DMS53 treated with DMSO at 0.1 percent for 48 hours (cell line): Measurements from ENCODE around the gene CDK16.

Experiments
- DNase-seq: peaks from one replicate; lab custom pipeline; 2025; ENCODE audit not compliant: unreplicated experiment; lab: John Stamatoyannopoulos, UW

CDK16 gene

DNA sequence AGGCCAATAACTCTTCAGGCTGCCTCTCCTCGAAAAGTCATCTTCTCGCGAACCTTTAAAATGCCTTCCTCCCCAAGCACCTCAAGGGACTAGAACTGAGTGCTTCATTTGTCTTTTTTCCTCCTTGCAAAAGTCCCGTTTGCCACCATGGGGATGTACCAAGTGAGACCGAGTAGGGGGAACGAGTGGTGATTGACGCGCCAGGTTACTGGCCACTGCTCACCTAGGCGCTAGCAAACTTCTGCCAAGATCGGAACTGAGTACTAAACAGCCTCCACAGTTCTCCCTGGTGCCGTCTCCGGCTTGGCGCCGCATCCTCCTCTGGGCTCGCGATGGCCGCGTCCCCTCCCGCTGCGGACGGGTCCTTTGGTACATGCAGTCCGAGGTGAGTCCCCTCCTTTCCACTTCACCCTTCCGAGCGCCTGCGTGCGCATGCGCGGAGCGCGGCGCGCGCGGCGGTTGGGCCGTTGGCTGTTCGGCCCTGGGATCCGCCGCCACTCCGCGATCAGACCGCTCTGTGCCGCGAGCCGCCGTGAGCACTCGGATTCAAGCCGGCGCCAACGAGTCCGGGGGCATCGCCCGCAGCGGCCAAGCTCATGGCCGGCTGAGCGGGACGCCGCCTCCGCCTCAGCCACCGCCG is at the start of gene CDK16:
Gene CDK16 (plus strand): TSS at position 402 of the 640 bp plus-strand sequence. CDS start 4,877 bp downstream, outside the sequence.
- peak; percentile 49 for DNase-seq

DNA sequence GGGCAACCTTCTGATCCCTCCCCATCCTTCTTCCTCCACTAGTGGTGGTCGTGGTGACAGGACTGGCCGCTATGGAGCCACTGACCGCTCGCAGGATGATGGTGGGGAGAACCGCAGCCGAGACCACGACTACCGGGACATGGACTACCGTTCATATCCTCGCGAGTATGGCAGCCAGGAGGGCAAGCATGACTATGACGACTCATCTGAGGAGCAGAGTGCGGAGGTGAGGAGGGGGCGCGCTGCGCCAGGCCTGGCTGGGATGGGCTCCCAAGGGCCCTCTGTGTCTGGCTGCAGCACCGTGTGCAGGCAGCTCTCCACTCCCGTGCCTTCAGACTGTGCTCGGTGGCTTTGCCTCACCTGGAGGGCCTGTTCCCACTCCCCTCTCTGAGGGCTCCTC is 49.2 kb upstream of the CDK16 start:
- DNase-seq = no peak

DNA sequence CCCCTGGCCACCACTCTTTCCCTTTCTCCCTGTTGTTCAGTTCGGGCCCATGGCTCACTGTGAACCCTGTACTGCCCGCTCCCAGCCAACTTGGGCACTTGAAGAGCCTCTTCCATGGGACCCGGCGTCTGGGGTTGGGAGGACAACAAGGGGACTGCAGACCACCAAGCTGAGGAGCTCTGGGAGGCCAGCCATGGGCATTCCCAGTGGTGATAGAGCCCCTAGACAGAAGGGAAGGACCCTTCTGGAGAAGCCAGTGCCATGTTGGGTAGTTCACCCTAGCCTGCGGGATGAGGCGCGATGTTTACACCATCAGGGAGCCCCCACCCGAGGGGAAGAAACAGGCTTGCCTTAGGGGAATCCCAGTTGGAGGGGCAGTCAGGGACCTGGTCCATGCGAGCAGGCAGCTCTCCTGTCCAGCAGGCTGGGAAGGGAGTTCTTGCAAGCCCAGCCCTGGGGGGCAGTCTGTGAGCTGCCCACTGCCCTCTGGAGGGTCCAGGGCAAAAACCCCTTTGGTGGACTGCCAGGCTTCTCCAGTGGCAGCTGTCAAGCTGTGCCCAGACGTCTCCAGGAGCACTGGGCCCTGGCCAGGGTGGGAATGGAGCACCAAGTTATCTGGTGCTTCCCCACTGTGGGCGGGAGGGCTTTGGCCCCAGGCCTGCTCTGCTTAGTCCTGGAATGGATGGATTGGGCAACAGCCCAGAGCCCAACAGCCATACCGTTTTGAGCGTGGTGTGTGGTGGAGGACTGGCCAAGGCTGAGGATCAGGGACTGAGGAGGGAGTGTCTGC is 48.6 kb upstream of the CDK16 start:
- DNase-seq = no peak

DNA sequence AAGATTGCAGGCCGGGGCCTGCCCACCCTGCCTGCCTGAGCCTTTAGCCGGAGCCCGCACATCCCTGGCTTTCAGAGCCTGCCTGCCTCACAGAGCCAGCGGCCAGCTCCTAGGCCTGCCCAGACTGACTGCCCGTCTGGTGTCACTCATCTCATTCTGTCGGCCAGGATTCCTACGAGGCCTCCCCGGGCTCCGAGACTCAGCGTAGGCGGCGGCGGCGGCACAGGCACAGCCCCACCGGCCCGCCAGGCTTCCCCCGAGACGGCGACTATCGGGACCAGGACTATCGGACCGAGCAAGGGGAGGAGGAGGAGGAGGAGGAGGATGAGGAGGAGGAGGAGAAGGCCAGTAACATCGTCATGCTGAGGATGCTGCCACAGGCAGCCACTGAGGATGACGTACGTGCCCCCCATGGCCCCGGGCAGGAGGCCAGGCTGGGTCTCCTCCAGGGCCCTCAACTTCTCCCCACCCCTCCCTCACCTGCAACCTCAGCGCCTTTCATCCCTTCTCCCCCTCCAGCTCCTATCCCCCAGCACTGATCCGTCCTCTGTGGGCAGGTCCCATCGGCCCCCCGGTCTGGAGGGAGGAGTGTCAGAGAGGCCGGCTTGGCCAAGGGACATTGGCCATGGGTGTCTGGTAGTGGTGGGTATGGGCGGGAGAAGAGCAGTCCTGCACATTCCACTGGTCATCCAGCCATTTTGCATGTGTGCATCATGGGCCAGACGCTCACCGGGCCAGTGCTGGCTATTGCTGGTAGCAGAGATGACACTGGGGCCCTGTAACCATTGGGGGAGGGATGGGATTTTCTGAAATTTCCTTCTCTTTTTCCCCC is 47.4 kb upstream of the CDK16 start:
- no peak for DNase-seq

DNA sequence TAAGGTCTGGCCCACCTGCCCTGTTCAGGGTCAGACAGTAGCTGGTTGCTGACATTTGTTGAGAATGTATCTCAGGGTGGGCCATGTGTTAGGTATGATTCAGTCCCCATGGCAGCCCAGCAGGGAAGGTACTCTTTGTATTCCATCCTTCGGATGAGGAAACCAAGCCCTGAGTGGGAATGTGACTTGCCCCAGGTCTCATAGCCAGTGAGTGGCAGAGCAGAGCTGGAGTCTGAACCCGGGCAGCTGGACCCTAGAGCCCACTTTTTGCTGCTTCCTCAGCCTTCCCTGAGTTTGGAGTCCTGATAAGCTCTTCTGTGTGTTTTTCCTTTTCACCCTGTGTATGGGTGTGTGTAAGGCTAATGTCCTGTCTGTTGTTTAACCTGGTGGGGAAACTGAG is 46.5 kb upstream of the CDK16 start:
- DNase-seq = no peak

DNA sequence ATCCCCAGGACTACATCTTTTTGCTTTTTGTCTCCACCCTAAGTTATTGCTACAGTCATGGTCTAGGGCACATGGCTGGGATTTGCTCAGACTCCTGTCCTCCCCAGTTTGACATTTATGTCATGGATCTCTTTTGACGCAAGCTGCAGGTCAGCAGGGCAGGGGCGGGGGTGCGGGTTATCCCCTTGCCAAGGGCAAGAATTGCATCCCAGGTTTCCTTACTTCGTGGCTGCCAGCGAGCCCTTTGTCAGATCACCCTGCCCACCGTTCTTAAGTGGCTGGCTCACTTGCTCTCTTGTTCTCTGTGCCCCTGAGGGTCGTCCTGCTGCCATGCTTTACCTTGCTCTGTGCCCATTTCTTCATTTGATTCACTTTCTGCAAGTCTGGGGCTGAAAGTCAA is 45.9 kb upstream of the CDK16 start:
- DNase-seq = no peak

DNA sequence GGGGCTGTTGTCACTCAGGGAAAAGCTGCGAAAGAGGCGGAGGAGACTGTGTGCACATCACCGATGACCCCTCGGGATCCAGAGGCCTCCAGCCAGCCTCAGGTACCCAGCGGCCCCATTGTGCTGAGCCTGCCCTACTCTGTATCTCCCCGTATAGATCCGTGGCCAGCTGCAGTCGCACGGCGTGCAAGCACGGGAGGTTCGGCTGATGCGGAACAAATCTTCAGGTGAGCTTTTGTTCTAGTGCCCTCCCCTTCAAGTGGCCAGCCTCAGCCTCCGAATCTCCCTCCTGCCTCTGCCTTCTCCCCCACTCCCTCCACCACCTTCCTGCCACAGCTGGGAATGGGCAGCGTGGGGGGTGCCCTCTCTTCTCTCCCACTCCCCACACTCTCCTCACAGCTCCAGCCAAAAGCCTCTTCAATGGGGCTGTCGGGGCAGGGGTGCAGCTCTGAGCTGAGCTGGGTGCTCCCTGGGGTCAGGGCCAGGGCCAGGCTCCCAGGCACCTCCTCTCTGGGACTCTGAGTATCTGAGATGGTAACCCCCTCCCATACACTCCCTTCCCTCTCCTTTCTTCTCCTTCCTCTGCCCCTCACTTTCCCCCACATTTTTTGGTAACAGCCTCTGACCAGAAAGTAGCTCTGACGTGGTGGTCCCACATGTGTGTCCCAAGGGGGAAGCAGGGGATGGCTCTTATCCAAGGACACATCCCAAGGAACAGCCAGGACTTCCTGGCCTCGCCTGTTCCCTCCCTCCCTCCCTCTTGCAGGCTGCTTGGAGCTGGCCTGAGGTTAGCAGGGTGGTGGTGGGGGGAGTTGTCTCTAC is 45.3 kb upstream of the CDK16 start:
- DNase-seq = no peak

DNA sequence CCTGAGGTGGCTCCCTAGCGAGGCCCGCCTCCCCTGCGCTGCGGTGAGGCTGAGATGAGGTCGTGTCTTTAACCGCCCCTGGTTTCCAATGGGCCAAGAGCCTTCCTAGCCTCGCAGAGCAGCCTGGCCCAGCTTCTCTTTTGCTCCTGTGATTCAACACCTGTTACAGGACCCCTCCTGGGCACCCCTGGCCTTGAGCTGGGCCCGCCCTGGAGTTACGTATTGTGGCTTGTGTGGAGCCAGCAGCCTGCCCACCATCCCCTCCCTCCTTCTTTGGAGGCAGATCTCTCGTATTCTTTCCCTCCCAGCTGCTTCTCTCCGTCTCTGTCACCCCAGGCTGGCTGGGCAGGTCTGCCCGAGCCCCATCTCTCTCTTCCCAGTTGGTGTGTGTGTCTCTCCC is 44.1 kb upstream of the CDK16 start:
- DNase-seq = no peak

DNA sequence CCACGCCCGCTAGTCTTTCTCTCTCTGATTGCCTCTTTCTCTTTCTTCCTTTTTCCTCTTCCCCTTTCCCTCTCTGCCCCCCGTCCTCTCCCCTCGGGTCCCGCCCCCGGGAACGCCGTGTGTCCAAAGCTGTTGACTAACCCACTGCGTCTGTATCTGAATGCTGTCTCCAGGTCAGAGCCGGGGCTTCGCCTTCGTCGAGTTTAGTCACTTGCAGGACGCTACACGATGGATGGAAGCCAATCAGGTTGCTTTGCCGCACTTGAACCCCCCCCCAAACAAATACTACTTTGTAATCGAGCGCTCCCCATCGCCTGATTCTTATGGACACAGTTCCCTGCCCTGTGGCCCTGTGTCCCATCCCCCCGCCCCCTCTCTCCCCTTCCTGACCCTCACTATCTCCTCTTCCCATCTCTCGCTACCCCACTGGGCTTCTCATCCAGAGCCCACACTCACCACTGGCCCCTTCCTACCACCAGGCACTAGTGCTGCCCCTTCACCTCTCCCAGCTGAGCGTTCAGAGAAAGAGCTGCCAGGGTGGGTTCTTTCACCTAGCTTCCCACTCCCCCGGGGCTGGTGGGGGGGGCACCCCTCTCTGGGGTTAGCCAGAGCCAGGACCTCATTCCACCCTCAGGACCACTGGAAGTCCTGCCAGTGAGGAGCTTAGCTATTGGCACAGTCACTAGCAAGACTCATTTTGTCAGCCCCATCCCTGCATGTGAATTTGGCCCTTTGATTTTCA is 43.5 kb upstream of the CDK16 start:
- DNase-seq = no peak

DNA sequence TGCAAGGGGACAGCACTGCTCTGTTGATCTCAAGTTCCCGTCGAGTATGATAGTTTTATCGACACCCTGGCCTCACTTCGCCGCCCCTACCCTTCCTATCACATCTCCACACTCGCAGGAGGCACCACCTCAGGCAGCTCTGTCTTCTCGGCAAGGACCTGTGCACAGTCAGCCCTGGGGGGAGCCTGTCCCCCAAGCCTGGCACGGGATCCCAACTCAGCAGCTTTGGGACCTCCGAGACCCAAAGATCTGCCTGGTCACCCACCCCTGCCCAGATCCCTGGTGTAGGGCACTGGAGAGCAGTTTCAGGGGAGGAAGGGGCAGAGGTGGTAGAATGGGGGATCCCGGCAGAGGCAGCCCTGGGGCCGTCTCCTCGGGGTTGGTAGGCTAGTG is 42.9 kb upstream of the CDK16 start:
- DNase-seq = no peak

DNA sequence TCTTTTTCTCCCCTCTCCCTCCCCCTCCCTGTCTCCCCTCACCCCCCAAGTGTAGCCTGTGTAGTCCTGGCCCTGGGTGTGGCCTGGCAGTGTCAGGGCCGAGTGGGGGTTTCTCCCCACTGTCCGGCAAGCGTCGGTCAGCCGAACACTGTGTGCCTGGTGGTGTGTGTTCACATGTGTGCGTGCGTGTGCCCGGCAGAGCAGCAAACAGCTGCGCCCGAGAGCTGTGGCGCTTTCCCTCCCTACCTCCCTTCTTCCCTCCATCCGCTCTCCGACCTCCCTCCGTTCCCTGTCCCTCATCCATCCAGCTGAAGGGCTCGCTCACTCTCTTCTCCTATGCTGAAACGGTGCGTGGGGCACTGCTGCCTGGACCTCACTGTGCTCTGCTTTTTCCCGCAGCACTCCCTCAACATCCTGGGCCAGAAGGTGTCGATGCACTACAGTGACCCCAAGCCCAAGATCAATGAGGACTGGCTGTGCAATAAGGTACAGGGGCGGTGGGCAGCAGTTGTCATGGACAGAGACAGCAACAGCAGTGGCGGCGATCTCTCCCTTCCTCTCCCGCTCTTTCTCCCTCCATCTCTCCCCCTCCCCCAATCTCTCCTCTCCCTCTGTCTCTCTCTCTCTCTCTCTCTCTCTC is 42.3 kb upstream of the CDK16 start:
- no peak for DNase-seq

DNA sequence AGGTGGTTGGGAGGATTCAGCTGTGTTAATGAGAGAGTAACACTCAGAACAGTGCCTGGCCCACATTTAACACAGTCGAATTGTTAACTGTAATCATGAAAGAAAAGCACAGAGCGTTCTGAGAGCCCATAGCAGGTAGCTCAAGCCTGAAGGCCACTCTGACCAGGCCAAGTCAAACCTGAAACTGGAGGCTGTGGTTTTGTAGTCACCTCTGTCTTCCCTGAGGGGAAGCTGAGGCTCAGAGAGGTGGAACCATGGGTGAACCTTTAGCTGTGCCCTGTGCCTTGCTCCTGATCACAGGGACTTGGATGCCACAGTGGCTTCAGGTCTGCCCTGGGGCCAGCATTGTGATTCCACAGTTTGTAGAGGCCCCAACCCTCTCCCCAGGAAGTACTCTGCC is 41.4 kb upstream of the CDK16 start:
- DNase-seq = no peak

DNA sequence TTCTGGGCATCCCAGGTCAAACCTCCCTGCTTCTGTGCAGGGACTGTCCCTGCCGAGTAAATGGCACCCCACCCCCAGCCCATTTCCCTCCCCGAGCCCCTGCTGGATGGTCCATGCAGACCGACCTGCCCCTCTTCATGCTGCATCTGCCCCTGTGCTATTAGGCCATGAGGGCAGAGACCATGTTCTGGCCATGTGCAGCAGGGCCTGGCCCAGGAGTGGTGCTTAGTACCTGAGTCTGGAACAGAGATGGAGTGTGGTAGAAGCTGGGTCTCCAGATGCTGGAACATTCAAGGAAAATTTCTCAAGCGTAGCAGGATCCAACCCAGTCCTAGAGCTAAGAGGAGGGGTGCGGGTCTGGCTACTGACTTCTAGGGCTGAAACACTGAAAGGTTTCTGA is 40.1 kb upstream of the CDK16 start:
- DNase-seq = no peak

DNA sequence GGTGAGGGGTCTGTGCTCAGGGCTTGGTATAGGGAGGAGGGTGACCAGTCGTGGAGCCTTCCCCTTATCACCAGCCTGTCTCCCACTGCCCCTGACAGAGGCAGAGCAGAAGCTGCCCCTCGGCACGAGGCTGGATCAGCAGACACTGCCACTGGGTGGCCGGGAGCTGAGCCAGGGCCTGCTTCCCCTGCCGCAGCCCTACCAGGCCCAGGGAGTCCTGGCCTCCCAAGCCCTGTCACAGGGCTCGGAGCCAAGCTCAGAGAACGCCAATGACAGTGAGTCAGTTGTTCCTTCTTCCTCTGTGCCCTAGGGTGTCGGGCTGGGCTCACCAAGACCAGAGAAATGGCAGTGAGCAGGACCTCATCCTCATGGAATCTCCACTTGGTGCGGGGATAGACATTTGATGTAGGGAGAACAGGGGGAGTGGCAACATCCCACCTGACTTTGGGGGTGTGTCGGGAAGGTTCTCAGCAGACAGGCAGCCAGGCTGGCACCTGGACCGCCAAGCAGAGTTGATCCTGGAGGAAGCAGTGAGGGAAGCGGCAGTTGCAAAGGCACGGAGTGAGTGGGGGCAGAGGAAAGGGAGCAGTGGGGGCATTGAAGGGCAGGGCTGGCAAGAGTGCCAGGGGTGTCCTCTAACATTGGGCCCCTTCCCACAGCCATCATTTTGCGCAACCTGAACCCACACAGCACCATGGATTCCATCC is 39.1 kb upstream of the CDK16 start:
- no peak for DNase-seq

DNA sequence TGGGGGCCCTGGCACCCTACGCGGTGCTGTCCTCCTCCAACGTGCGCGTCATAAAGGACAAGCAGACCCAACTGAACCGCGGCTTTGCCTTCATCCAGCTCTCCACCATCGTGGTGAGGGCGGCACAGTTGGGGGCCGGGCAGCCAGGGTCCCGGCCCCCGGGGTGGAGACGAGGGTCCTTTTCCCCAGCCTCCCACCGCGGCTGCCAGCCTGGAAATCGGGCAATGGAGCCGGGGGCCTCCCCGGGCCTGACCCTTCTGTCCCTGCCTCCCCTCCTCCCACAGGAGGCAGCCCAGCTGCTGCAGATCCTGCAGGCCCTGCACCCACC is 38.6 kb upstream of the CDK16 start:
- DNase-seq = no peak

DNA sequence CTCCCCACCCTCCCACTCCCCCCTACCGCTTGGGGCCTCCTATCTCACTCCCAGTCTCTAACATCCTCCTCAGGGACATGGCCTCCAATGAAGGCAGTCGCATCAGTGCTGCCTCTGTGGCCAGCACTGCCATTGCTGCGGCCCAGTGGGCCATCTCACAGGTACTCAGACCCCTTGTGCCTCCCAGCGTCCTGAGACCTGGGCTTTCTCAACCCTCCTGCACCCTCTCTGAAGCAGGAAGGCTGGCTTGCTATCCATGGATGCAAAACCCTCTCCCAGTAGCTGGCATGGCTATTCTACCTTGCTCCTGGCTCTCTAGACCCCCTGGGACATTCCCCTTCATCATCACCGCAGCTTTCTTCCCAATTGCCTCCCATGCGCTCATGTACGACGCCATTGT is 38.1 kb upstream of the CDK16 start:
- no peak for DNase-seq

DNA sequence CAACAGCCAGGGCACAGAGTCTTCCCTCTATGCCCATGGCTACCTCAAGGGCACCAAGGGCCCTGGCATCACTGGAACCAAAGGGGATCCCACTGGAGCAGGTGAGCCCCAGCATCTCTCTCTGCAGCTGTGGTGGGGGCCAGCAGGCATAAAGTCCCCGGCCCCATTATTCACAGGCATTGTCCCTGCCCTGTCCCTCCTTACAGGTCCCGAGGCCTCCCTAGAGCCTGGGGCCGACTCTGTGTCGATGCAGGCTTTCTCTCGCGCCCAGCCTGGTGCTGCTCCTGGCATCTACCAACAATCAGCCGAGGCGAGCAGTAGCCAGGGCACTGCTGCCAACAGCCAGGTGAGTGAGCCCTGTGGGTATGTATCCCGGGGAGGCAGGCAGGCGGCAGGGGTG is 37.2 kb upstream of the CDK16 start:
- DNase-seq = no peak

DNA sequence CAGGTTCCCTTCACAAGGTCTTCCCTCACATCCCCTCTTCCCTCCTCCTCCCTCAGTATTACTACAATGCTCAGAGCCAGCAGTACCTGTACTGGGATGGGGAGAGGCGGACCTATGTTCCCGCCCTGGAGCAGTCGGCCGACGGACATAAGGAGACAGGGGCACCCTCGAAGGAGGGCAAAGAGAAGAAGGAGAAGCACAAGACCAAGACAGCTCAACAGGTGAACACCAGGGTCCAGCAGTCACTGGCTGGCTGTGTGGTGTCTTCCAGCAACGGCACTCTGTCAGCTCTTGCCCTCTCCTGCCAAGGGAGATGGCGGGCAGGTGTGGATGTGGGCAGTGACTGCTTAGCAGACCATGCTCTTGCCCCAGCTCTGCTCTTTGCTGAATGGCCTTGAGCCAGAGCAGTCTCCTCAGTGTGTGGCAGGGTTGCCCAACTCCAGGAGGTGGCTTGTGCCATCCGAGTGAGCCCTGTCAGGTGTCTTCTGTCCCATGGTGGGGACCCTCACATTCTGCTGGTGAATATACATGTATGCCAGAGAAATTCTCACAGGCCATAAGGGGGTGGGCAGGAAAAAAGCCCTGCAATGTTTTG is 36.3 kb upstream of the CDK16 start:
- no peak for DNase-seq

DNA sequence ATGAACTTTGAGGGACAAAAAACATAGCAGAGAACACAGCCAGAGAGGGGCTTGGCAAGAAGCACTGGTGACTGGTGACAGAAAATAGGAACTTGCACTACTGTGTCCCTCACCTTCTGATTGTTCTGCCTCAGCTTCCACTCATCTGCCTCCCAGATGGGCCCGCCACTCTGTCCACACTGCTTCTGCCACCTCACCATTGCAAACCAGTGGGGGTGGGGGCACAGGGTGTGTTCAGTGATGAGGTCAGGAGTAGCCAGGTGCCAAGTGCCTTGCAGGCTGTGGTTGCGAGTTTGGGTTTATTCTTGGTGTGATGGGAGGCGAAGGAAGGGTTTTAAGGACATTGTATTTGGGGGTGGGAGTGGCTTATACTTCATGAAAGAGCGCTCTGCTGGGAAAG is 34.0 kb upstream of the CDK16 start:
- DNase-seq = no peak
